GM23338 (cell line): ENCODE data around the gene TOMM20L. TPM values are rescaled to one million over a fixed set of nuclear protein-coding genes. Genes with fewer than 3 reads are reported as not detected.

Experiments used
- ATAC-seq: fragments of 200-7000 bp; cut with Tn5 transposase; 3 replicates; pipeline ENCODE4 v1.9.1; 2020
- DNase-seq: peaks from one replicate; pipeline ENCODE4 v3.0.0-alpha.2; 2015; ENCODE audit warnings: low spot score
- H2AFZ ChIP-seq: fragments of 200-600 bp; sonication (generic); 2 replicates; pipeline ENCODE4 v1.8.0; 2016; ENCODE audit warnings: antibody characterized with exemption, mild to moderate bottlenecking, moderate library complexity
- H3F3A ChIP-seq: fragments of 200-600 bp; sonication (generic); replicated peaks from 2 replicates; pipeline ENCODE4 v1.8.0; 2017; ENCODE audit warnings: antibody characterized with exemption, mixed run types, low read depth
- H3K27ac ChIP-seq: fragments of 200-600 bp; sonication (generic); 2 replicates; pipeline ENCODE4 v1.6.1; 2016; ENCODE audit warnings: low read depth
- H3K27me3 ChIP-seq: fragments of 200-600 bp; sonication (generic); 2 replicates; pipeline ENCODE4 v1.8.0; 2016; ENCODE audit warnings: mild to moderate bottlenecking, mixed run types, moderate library complexity; ENCODE audit not compliant: insufficient read depth
- H3K36me3 ChIP-seq: fragments of 200-600 bp; sonication (generic); 2 replicates; pipeline ENCODE4 v1.8.0; 2016; ENCODE audit warnings: mild to moderate bottlenecking; ENCODE audit not compliant: insufficient read depth
- H3K4me1 ChIP-seq: fragments of 200-600 bp; sonication (generic); 2 replicates; pipeline ENCODE4 v1.8.0; 2016; ENCODE audit warnings: mild to moderate bottlenecking, moderate library complexity; ENCODE audit not compliant: insufficient read depth
- H3K4me2 ChIP-seq: fragments of 200-600 bp; sonication (generic); 2 replicates; pipeline ENCODE4 v1.7.1; 2017; ENCODE audit warnings: mixed run types
- H3K4me3 ChIP-seq: fragments of 200-600 bp; sonication (generic); 2 replicates; pipeline ENCODE4 v1.6.1; 2016; ENCODE audit warnings: mixed run types
- H3K79me2 ChIP-seq: fragments of 200-600 bp; sonication (generic); replicated peaks from 2 replicates; pipeline ENCODE4 v1.8.0; 2017; ENCODE audit warnings: mild to moderate bottlenecking; ENCODE audit not compliant: insufficient read depth
- H3K9me2 ChIP-seq: fragments of 200-600 bp; sonication (generic); 2 replicates; pipeline ENCODE4 v1.8.0; 2017; ENCODE audit not compliant: insufficient read depth
- H4K20me1 ChIP-seq: fragments of 200-600 bp; sonication (generic); replicated peaks from 2 replicates; pipeline ENCODE4 v1.8.0; 2017; ENCODE audit warnings: mild to moderate bottlenecking; ENCODE audit not compliant: insufficient read depth
- H3K27ac Mint-ChIP-seq: 2 replicates; pipeline ENCODE4 v1.8.0; 2020; ENCODE audit warnings: inconsistent platforms, mild to moderate bottlenecking, moderate library complexity, mixed read lengths
- H3K27me3 Mint-ChIP-seq: 3 replicates; pipeline ENCODE4 v1.8.0; 2022; ENCODE audit warnings: low read depth, mild to moderate bottlenecking, moderate library complexity, mixed read lengths, inconsistent platforms; ENCODE audit not compliant: insufficient read depth, poor library complexity
- H3K36me3 Mint-ChIP-seq: 3 replicates; pipeline ENCODE4 v1.8.0; 2021; ENCODE audit warnings: low read depth, mild to moderate bottlenecking, inconsistent platforms, moderate library complexity, mixed read lengths
- H3K4me1 Mint-ChIP-seq: 3 replicates; pipeline ENCODE4 v1.8.0; 2020; ENCODE audit warnings: mild to moderate bottlenecking, inconsistent platforms, mixed read lengths
- H3K4me3 Mint-ChIP-seq: 3 replicates; pipeline ENCODE4 v1.8.0; 2021; ENCODE audit warnings: moderate library complexity, mild to moderate bottlenecking, inconsistent platforms, mixed read lengths
- H3K9me3 Mint-ChIP-seq: 3 replicates; pipeline ENCODE4 v1.8.0; 2020; ENCODE audit warnings: moderate library complexity, mild to moderate bottlenecking, inconsistent platforms, mixed read lengths
- CREB1 ChIP-seq: fragments of 250-450 bp; sonication (Bioruptor Pico); IDR thresholded peaks from 2 replicates; pipeline ENCODE4 v1.5.0; 2020; ENCODE audit warnings: low read depth, mild to moderate bottlenecking, moderate library complexity
- ETS1 ChIP-seq: IDR thresholded peaks from 2 replicates; pipeline ENCODE4 v1.6.1; 2016; ENCODE audit warnings: antibody characterized with exemption
- EZH2 ChIP-seq: fragments of 200-600 bp; sonication (generic); IDR thresholded peaks from one replicate; pipeline ENCODE4 v1.8.0; 2017; ENCODE audit warnings: antibody characterized with exemption, mild to moderate bottlenecking, low read depth; ENCODE audit not compliant: unreplicated experiment
- EZH2phosphoT487 ChIP-seq: fragments of 200-600 bp; sonication (generic); IDR thresholded peaks from one replicate; pipeline ENCODE4 v1.8.1; 2018; ENCODE audit warnings: antibody characterized with exemption; ENCODE audit not compliant: unreplicated experiment
- JUNB ChIP-seq: IDR thresholded peaks from one replicate; pipeline ENCODE4 v1.6.1; 2016; ENCODE audit warnings: antibody characterized with exemption; ENCODE audit not compliant: unreplicated experiment
- NANOG ChIP-seq: IDR thresholded peaks from 2 replicates; pipeline ENCODE4 v1.6.1; 2016; ENCODE audit warnings: antibody characterized with exemption, borderline replicate concordance
- POLR2AphosphoS5 ChIP-seq: IDR thresholded peaks from 2 replicates; pipeline ENCODE4 v1.6.1; 2016; ENCODE audit warnings: antibody characterized with exemption, low read depth
- REST ChIP-seq: IDR thresholded peaks from one replicate; pipeline ENCODE4 v1.6.1; 2018; ENCODE audit warnings: antibody characterized with exemption; ENCODE audit not compliant: unreplicated experiment
- STAT1 ChIP-seq: IDR thresholded peaks from one replicate; pipeline ENCODE4 v1.6.1; 2016; ENCODE audit warnings: antibody characterized with exemption; ENCODE audit not compliant: unreplicated experiment
- ZNF462 ChIP-seq: fragments of 250-450 bp; sonication (Bioruptor Pico); IDR thresholded peaks from 2 replicates; pipeline ENCODE4 v1.5.0; 2020; ENCODE audit warnings: mild to moderate bottlenecking, moderate library complexity
- polyA plus RNA-seq: library from polyadenylated mRNA; unstranded; fragments of >200 nt; fragmentation: Nextera tagmentation; extraction: Ambion mirVana; gene quantifications from 2 replicates; pipeline ENCODE4 v1.2.1, GENCODE V29; 2016
- total RNA-seq: library from RNA; depleted of rRNA; stranded (reverse); fragments of >200 nt; shearing (Covaris generic); gene quantifications from 2 replicates; pipeline ENCODE4 v1.2.3, GENCODE V29; 2014

TOMM20L gene
- total and polyA plus RNA-seq, 2 experiments from 2014 or later = not detected

- TF ChIP-seq ZNF462 (CRISPR knock-in tag) (no peak), POLR2AphosphoS5 (peak; percentile 73), EZH2 (no peak), CREB1 (CRISPR knock-in tag) (no peak), NANOG (no peak)
Measured at GRCh38 chr14:58426670-58427280, 31.0 kb downstream of the TOMM20L start (continued).

GRCh38 chr14:58427281-58428117 is 31.8 kb downstream of the TOMM20L start, which contains the start of the genes KIAA0586 and TIMM9:
Gene KIAA0586 (plus strand): TSS chr14:58427719. CDS start chr14:58428265, 546 bp downstream.
Gene TIMM9 (minus strand): TSS chr14:58427531. CDS start chr14:58411945, 15,586 bp downstream.
- Mint-ChIP-seq H3K27me3 (peaks cover 14% of the 10 kb centered on the region), H3K9me3 (no peaks in the 10 kb centered on the region)
- no peaks in the 10 kb centered on the region for H3K27me3 ChIP-seq

More at GRCh38 chr14:58427281-58428117, 31.8 kb downstream of the TOMM20L start, which contains the start of the genes KIAA0586 and TIMM9:
- peaks cover 9% of the 10 kb centered on the region for H3K4me1 ChIP-seq
- TF ChIP-seq ETS1 = 0 out of 2 replicates have a peak, but pooled peaks have one; percentile 4
- TF ChIP-seq JUNB = no peak
- no peak for TF ChIP-seq STAT1
- no peak for TF ChIP-seq EZH2phosphoT487
- TF ChIP-seq REST = no peak
- TF ChIP-seq CREB1 (CRISPR knock-in tag) = peak; percentile 51; the same call in 1 of the 2 replicates
- TF ChIP-seq POLR2AphosphoS5 = peak; percentile 81
- H3K36me3 ChIP-seq = peaks cover 9% of the 10 kb centered on the region
- peaks cover 20% of the 10 kb centered on the region for H3K36me3 Mint-ChIP-seq
- H3K4me3 ChIP-seq = peak within 1 kb of the TSS; percentile 73
- peak within 1 kb of the TSS; percentile 83 for H3K4me2 ChIP-seq
- H3K4me3 Mint-ChIP-seq = peak within 1 kb of the TSS; percentile 90
- peak within 1 kb of the TSS; percentile 88 for H3K27ac ChIP-seq
- H3K79me2 ChIP-seq = peaks cover 44% of the 10 kb centered on the region
- DNase-seq (peak; percentile 98), ATAC-seq (peak; percentile 92)
- H3F3A ChIP-seq = 0 out of 2 replicates have a peak, but pooled peaks cover 2% of the 10 kb centered on the region
- H2AFZ ChIP-seq = peak within 1 kb of the TSS; percentile 100
- no peaks in the 10 kb centered on the region for H3K9me2 ChIP-seq
- peaks cover 5% of the 10 kb centered on the region; the same call in 1 of the 2 replicates for H4K20me1 ChIP-seq
- peak within 1 kb of the TSS; percentile 97 for H3K27ac Mint-ChIP-seq
- H3K4me1 Mint-ChIP-seq = peaks cover 7% of the 10 kb centered on the region
